Right lobe of liver (tissue), 4 donors: ENCODE measurements around the gene AZU1.

Experiments
- CTCF ChIP-seq, 4 donors: fragments of 200-600 bp in 3 of 4; fragments of 450-650 bp in 1 of 4; IDR thresholded peaks; one replicate each; pipeline versions ENCODE4 v1.5.1 to v1.8.0; 2016 to 2022; ENCODE audit warnings: antibody characterized with exemption in 4 of 4, mild to moderate bottlenecking in 2 of 4
- POLR2A ChIP-seq: fragments of 450-650 bp; IDR thresholded peaks from one replicate; pipeline ENCODE4 v1.6.1; 2017; ENCODE audit warnings: antibody characterized with exemption, mild to moderate bottlenecking
- donor health status: DM: no; HTN: no; CAD: no.
- donor health status: DM: no; HTN: no; CAD: no.
- donor health status: DM: no; HTN: yes; CAD: no.

- TF ChIP-seq CTCF (IDR thresholded peaks at IDR 0.05) (no peak), POLR2A (no peak)
These were observed 11.2 kb upstream of the AZU1 start for GRCh38 chr19:816500-816857.
